K562 (cell line): Measurements from ENCODE around the gene PLXDC1.

Experiments used
- ARNT ChIP-seq, 2 experiments: fragments of 450-650 bp; IDR thresholded peaks; 2 replicates each; pipeline ENCODE4 v1.6.1; 2016; ENCODE audit warnings: mild to moderate bottlenecking in 1 of 2
- BRCA1 ChIP-seq, 2 experiments: fragments of 450-650 bp in 1 of 2; sonication (generic) in 1 of 2; formaldehyde crosslinking in 1 of 2; IDR thresholded peaks; 2 replicates each; pipeline versions ENCODE4 v1.5.0 to v1.6.1; 2017 to 2020; ENCODE audit warnings: mild to moderate bottlenecking in 1 of 2, missing genetic modification reagents in 1 of 2
- DPF2 ChIP-seq: fragments of 450-650 bp; IDR thresholded peaks from 2 replicates; pipeline ENCODE4 v1.6.1; 2016
- EP300 ChIP-seq: IDR thresholded peaks from 2 replicates; pipeline ENCODE4 v1.6.1; 2012; ENCODE audit warnings: low read length, improper control_type of control experiment
- FOXJ3 ChIP-seq: sonication (generic); formaldehyde crosslinking; IDR thresholded peaks from 2 replicates; pipeline ENCODE4 v1.4.0; 2020; ENCODE audit warnings: mild to moderate bottlenecking, missing genetic modification reagents
- HNRNPUL1 ChIP-seq: fragments of 200-400 bp; formaldehyde crosslinking; IDR thresholded peaks from 2 replicates; pipeline ENCODE4 v1.6.1; 2017; ENCODE audit warnings: low read length
- JUN ChIP-seq, 2 experiments: sonication (generic) in 1 of 2; formaldehyde crosslinking in 1 of 2; IDR thresholded peaks; 2 replicates each; pipeline versions ENCODE4 v1.6.1 to v1.8.0; 2012 to 2022; ENCODE audit warnings: borderline replicate concordance in 2 of 2, mild to moderate bottlenecking in 2 of 2, improper control_type of control experiment in 1 of 2, low read depth in 1 of 2, low read length in 1 of 2, missing genetic modification reagents in 1 of 2
- MAZ ChIP-seq, 2 experiments: fragments of 450-650 bp in 1 of 2; sonication (generic) in 1 of 2; formaldehyde crosslinking; IDR thresholded peaks in 1 of 2; conservative IDR thresholded peaks in 1 of 2; 2 replicates each; pipeline versions ENCODE4 v1.4.0 to v1.5.0; 2020; ENCODE audit warnings: mild to moderate bottlenecking in 1 of 2, missing genetic modification reagents in 1 of 2
- PCBP1 ChIP-seq: fragments of 200-400 bp; formaldehyde crosslinking; IDR thresholded peaks from 2 replicates; pipeline ENCODE4 v1.6.1; 2018; ENCODE audit warnings: mild to moderate bottlenecking, low read depth, low read length; ENCODE audit not compliant: poor library complexity, severe bottlenecking
- ZKSCAN8 ChIP-seq: fragments of 200-800 bp; sonication (Bioruptor generic); IDR thresholded peaks from 2 replicates; pipeline ENCODE4 v1.6.1; 2016; ENCODE audit warnings: missing genetic modification characterization, missing compliant biosample characterization
- ZNF263 ChIP-seq: sonication (generic); formaldehyde crosslinking; IDR thresholded peaks from 2 replicates; pipeline ENCODE4 v1.8.0; 2022; ENCODE audit warnings: mild to moderate bottlenecking, missing genetic modification reagents, borderline replicate concordance
- ZNF561 ChIP-seq: fragments of 450-650 bp; formaldehyde crosslinking; conservative IDR thresholded peaks from 2 replicates; pipeline ENCODE4 v1.4.0; 2020; ENCODE audit warnings: mild to moderate bottlenecking, moderate library complexity
- TF ChIP-seq, protein P1 (sequence below), 3 experiments: IDR thresholded peaks in 2 of 3; conservative IDR thresholded peaks in 1 of 3; 2 replicates each; pipeline ENCODE4 v1.5.1; 2011 to 2012; ENCODE audit warnings: low read length in 3 of 3, mild to moderate bottlenecking in 3 of 3, control low read depth in 2 of 3, improper control_type of control experiment in 1 of 3, inconsistent platforms in 1 of 3, low read depth in 1 of 3, mixed read lengths in 1 of 3, moderate library complexity in 1 of 3; ENCODE audit not compliant: insufficient read depth in 2 of 3

- TF ChIP-seq BRCA1 (IDR thresholded peaks at IDR 0.05) (no peak), BRCA1 (CRISPR knock-in tag; IDR thresholded peaks at IDR 0.05) (no peak), EP300 (no peak), ARNT (IDR thresholded peaks at IDR 0.05) (no peak), HNRNPUL1 (no peak), PCBP1 (no peak), ZNF561 (CRISPR knock-in tag) (no peak), ZKSCAN8 (CRISPR knock-in tag) (no peak), ZNF263 (CRISPR knock-in tag) (no peak), DPF2 (no peak), MAZ (CRISPR knock-in tag; conservative IDR thresholded peaks at IDR 0.05 in 1 of 2, IDR thresholded peaks at IDR 0.05 in 1 of 2) (no peak), FOXJ3 (no peak), JUN (IDR thresholded peaks at IDR 0.05; ENCODE audit: borderline replicate concordance, low read depth, low read length) (no peak), JUN (CRISPR knock-in tag; IDR thresholded peaks at IDR 0.05; ENCODE audit: borderline replicate concordance) (no peak)
- TF ChIP-seq, protein P1, sequence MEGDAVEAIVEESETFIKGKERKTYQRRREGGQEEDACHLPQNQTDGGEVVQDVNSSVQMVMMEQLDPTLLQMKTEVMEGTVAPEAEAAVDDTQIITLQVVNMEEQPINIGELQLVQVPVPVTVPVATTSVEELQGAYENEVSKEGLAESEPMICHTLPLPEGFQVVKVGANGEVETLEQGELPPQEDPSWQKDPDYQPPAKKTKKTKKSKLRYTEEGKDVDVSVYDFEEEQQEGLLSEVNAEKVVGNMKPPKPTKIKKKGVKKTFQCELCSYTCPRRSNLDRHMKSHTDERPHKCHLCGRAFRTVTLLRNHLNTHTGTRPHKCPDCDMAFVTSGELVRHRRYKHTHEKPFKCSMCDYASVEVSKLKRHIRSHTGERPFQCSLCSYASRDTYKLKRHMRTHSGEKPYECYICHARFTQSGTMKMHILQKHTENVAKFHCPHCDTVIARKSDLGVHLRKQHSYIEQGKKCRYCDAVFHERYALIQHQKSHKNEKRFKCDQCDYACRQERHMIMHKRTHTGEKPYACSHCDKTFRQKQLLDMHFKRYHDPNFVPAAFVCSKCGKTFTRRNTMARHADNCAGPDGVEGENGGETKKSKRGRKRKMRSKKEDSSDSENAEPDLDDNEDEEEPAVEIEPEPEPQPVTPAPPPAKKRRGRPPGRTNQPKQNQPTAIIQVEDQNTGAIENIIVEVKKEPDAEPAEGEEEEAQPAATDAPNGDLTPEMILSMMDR (IDR thresholded peaks at IDR 0.05 in 2 of 3, conservative IDR thresholded peaks at IDR 0.05 in 1 of 3; ENCODE audit: insufficient read depth in 2 of 3, low read depth in 1 of 3, low read length in 3 of 3) = no peak
These were observed 36.3 kb downstream of the PLXDC1 start for GRCh38 chr17:39115135-39115534.
